GM19395 (cell line): ENCODE results near the gene NINJ2.

Source experiments
- ATAC-seq: cut with Tn5 transposase; IDR thresholded peaks from one replicate; pipeline ENCODE4 v1.9.1; 2021; ENCODE audit warnings: mild to moderate bottlenecking, moderate library complexity; ENCODE audit not compliant: unreplicated experiment

The NINJ2 gene

GRCh38 chr12:617304-617915 lies 45.8 kb downstream of the NINJ2 start:
- no peak for ATAC-seq

GRCh38 chr12:615620-616019 lies 47.6 kb downstream of the NINJ2 start:
- ATAC-seq, result no peak

GRCh38 chr12:614411-614970 lies 48.8 kb downstream of the NINJ2 start:
- no peak for ATAC-seq

- no peak for ATAC-seq
Observed at GRCh38 chr12:613996-614395, 49.2 kb downstream of the NINJ2 start.

- ATAC-seq, result no peak
Observed at GRCh38 chr12:612886-613285, 50.4 kb downstream of the NINJ2 start.

- ATAC-seq, result no peak
Observed at GRCh38 chr12:612293-612692, 51.0 kb downstream of the NINJ2 start.

GRCh38 chr12:611721-612120 lies 51.5 kb downstream of the NINJ2 start:
- no peak for ATAC-seq

- ATAC-seq, result no peak
Observed at GRCh38 chr12:608921-609320, 54.3 kb downstream of the NINJ2 start.

- ATAC-seq, result no peak
Observed at GRCh38 chr12:608413-608812, 54.8 kb downstream of the NINJ2 start.

- no peak for ATAC-seq
Observed at GRCh38 chr12:607541-608001, 55.7 kb downstream of the NINJ2 start.

GRCh38 chr12:604956-605355 lies 58.3 kb downstream of the NINJ2 start:
- no peak for ATAC-seq

GRCh38 chr12:602700-603068 lies 60.6 kb downstream of the NINJ2 start:
- no peak for ATAC-seq

- no peak for ATAC-seq
Observed at GRCh38 chr12:601976-602699, 61.1 kb downstream of the NINJ2 start.

GRCh38 chr12:599756-600155 lies 63.5 kb downstream of the NINJ2 start:
- ATAC-seq, result no peak

- ATAC-seq, result no peak
Observed at GRCh38 chr12:597926-598568, 65.2 kb downstream of the NINJ2 start.

- ATAC-seq, result no peak
Observed at GRCh38 chr12:593396-594270, 69.6 kb downstream of the NINJ2 start.

- no peak for ATAC-seq
Observed at GRCh38 chr12:592024-592505, 71.2 kb downstream of the NINJ2 start.

- no peak for ATAC-seq
Observed at GRCh38 chr12:591167-592023, 71.8 kb downstream of the NINJ2 start.

- no peak for ATAC-seq
Observed at GRCh38 chr12:590206-590750, 73.0 kb downstream of the NINJ2 start.

- no peak for ATAC-seq
Observed at GRCh38 chr12:588646-589045, 74.6 kb downstream of the NINJ2 start.
